Uterus (tissue), 2 donors: ENCODE measurements around the gene PARP8.

Experiments
- POLR2A ChIP-seq, 2 donors: fragments of 450-650 bp; IDR thresholded peaks; one replicate each; pipeline ENCODE4 v1.6.1; 2016; ENCODE audit warnings: antibody characterized with exemption in 2 of 2, mild to moderate bottlenecking in 1 of 2, moderate library complexity in 1 of 2
- TF ChIP-seq, protein P1 (sequence below), 4 experiments: fragments of 200-600 bp in 2 of 4; fragments of 450-650 bp in 2 of 4; sonication (generic) in 2 of 4; IDR thresholded peaks; one replicate each; pipeline ENCODE4 v1.5.1; 2016 to 2019; ENCODE audit warnings: antibody characterized with exemption in 4 of 4, mild to moderate bottlenecking in 2 of 4, moderate library complexity in 1 of 4

DNA sequence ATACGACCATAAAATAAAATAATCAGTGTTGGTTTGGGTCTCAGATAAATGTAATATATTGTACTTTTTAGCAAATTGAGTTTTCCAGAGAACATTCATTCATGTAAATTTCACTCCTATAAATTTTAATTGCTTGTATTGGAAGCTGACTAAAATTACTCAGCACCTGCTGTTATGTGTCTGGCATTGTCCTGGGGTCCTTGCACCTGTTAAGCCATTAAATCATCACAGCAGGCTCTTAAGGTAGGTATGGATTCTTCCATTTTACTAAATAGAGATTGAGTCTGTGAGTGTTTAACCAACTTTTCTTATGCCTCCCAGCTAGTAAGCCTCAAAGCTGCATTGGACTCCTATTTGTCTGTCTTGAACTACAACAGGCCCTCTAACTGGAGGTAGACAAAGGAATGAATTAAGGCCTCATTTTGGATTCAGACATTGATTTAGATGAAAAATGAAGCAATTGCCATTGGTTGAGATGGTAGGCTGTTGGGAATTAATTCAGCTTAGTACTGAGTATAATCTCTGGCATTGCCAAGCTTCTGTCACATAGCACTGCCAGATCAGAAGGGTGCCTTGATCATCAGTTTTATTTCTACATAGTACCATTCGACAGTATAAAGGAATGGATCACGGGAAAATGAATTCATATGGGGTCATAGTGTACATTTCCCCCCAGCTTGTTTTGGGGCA is 78.9 kb downstream of the PARP8 start:
- TF ChIP-seq, protein P1, sequence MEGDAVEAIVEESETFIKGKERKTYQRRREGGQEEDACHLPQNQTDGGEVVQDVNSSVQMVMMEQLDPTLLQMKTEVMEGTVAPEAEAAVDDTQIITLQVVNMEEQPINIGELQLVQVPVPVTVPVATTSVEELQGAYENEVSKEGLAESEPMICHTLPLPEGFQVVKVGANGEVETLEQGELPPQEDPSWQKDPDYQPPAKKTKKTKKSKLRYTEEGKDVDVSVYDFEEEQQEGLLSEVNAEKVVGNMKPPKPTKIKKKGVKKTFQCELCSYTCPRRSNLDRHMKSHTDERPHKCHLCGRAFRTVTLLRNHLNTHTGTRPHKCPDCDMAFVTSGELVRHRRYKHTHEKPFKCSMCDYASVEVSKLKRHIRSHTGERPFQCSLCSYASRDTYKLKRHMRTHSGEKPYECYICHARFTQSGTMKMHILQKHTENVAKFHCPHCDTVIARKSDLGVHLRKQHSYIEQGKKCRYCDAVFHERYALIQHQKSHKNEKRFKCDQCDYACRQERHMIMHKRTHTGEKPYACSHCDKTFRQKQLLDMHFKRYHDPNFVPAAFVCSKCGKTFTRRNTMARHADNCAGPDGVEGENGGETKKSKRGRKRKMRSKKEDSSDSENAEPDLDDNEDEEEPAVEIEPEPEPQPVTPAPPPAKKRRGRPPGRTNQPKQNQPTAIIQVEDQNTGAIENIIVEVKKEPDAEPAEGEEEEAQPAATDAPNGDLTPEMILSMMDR (IDR thresholded peaks at IDR 0.05) = no peak
- no peak for TF ChIP-seq POLR2A (IDR thresholded peaks at IDR 0.05)
